22Rv1 (cell line): Measurements from ENCODE around the gene SLC25A38.

Experiments
- ZFX ChIP-seq: fragments of 450-650 bp; IDR thresholded peaks from 2 replicates; pipeline ENCODE4 v1.6.1; 2017; ENCODE audit warnings: antibody characterized with exemption, borderline replicate concordance
- TF ChIP-seq, protein P1 (sequence below): fragments of 450-650 bp; IDR thresholded peaks from 2 replicates; pipeline ENCODE4 v1.5.1; 2017; ENCODE audit warnings: mild to moderate bottlenecking

DNA sequence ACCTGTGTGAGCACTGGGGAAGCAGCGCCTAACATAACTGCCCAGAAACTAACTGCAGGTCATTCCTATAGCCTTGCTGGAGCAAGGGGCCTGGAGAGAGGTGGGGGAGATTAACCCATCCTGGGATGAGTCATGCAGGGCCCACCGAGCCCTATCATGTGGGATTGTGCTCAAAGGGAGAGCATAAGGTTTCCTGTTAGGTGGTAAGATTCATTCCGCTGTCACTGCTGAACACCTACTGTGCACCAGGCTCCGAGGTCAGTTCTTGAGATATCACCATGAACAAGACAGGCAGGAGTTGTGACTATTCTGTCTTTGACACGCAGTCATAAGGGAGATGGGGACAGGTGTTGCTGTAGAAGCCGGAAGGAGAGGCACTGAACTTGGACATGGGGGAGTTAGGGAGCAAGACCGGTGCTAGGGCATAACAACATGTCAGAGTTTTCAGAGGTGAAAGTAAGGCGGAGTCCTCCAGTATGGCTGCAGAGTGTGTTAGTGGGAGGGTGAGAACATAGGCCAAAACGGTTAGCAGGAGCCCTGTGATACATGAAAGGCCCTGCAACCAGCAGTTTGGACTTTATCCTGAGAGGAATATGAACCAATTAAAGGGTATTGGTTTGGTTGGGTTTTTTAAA is 2.4 kb downstream of the SLC25A38 start:
- TF ChIP-seq, protein P1, sequence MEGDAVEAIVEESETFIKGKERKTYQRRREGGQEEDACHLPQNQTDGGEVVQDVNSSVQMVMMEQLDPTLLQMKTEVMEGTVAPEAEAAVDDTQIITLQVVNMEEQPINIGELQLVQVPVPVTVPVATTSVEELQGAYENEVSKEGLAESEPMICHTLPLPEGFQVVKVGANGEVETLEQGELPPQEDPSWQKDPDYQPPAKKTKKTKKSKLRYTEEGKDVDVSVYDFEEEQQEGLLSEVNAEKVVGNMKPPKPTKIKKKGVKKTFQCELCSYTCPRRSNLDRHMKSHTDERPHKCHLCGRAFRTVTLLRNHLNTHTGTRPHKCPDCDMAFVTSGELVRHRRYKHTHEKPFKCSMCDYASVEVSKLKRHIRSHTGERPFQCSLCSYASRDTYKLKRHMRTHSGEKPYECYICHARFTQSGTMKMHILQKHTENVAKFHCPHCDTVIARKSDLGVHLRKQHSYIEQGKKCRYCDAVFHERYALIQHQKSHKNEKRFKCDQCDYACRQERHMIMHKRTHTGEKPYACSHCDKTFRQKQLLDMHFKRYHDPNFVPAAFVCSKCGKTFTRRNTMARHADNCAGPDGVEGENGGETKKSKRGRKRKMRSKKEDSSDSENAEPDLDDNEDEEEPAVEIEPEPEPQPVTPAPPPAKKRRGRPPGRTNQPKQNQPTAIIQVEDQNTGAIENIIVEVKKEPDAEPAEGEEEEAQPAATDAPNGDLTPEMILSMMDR = no peak
- no peak for TF ChIP-seq ZFX
